ENCODE data around the gene USP5.

Gene USP5

DNA sequence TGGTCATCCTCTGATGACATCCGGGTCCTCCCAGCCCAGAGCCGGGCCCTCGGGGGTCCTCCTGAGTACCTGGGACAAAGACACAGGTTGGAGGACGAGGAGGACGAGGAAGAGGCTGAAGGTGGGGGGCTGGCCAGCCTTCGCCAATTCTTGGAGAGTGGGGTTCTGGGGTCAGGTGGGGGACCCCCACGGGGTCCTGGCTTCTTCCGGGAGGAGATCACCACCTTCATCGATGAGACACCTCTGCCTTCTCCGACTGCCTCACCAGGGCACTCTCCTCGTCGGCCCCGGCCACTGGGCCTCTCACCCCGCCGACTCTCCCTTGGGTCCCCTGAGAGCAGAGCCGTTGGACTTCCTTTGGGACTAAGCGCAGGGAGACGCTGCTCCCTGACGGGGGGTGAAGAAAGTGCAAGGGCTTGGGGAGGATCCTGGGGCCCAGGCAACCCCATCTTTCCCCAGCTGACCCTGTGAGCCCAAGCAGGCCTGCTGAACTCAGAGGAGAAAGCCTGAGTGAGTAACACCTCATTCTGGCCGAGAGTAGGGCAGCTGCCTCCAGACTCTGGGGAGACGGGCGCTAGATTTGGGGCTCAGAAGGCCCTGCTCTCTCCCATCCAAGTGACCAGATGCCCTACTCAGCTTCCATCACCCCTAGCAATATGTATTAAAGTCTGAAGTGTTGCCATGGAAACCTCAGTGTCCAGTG is 25.1 kb upstream of the USP5 start:
- no peak overlapping the region for H3K4me3 ChIP-seq (ENCODE audit: low read length)
- TF ChIP-seq, protein P1, sequence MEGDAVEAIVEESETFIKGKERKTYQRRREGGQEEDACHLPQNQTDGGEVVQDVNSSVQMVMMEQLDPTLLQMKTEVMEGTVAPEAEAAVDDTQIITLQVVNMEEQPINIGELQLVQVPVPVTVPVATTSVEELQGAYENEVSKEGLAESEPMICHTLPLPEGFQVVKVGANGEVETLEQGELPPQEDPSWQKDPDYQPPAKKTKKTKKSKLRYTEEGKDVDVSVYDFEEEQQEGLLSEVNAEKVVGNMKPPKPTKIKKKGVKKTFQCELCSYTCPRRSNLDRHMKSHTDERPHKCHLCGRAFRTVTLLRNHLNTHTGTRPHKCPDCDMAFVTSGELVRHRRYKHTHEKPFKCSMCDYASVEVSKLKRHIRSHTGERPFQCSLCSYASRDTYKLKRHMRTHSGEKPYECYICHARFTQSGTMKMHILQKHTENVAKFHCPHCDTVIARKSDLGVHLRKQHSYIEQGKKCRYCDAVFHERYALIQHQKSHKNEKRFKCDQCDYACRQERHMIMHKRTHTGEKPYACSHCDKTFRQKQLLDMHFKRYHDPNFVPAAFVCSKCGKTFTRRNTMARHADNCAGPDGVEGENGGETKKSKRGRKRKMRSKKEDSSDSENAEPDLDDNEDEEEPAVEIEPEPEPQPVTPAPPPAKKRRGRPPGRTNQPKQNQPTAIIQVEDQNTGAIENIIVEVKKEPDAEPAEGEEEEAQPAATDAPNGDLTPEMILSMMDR (conservative IDR thresholded peaks at IDR 0.05; ENCODE audit: low read length), result no peak
- no peak for DNase-seq (ENCODE audit: low read depth)

DNA sequence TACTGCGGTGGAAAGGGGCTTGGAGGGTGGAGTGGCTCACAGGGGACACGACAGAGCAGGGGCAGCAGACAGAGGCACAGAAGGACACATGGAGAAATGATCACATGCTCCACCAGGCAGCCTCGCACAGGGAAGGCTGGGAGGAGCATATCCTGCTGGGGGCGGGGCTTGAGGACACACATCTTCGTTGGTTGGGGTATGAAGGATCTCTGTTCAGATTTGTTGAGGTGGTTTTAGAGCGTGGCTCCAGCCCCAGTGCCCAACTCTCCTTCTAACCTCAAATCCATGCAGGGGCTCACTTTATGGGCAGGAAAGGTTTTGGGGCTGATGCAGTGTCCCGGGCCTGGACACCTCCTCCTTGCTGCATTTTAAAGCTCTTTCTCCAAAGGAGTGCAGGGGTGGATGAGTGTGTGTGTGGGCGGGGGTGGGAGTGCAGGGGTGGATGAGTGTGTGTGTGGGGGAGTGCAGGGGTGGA is 24.5 kb upstream of the USP5 start:
- peak; percentile 71 for DNase-seq (ENCODE audit: low read depth)
- TF ChIP-seq, protein P1 (conservative IDR thresholded peaks at IDR 0.05; ENCODE audit: low read length), result no peak
- H3K4me3 ChIP-seq (ENCODE audit: low read length), result peak overlapping the region; percentile 21; the same call in 1 of the 2 replicates

DNA sequence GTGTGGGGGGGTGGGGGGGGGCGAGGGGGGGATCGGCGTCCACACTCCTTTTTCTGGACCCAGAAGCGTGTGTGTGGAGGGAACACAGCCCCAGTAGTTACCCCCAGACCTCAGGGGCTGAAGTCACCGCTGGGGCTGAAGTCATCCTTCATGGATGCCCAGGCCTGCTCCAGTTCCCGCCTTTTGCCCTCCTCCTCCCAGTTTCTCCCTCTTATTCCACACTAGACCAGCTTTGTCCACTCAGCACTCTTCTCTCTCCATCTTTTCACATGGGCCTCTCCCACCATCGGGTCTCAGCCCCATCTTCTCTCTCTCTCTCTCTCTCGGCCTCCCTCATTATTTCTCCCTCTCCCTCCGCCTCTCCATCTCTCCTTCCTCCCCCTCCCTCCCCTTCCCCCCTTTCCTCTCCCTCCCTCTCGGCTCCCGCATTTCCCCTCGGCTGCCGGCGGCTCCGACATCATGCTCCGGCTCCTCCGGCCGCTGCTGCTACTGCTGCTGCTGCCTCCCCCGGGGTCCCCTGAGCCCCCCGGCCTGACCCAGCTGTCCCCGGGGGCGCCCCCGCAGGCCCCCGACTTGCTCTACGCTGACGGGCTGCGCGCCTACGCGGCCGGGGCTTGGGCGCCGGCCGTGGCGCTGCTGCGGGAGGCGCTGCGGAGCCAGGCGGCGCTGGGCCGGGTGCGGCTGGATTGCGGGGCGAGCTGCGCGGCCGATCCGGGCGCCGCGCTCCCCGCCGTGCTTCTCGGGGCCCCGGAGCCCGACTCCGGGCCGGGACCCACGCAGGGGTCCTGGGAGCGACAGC is 23.8 kb upstream of the USP5 start, which contains the start of gene P3H3:
P3H3 (plus strand) TSS at position 426 of the 799 bp plus-strand sequence; CDS start at position 460, 34 bp downstream.
- peak; percentile 24 for DNase-seq (ENCODE audit: low read depth)
- peak within 1 kb of the TSS; percentile 86 for H3K4me3 ChIP-seq (ENCODE audit: low read length)
- TF ChIP-seq, protein P1 (conservative IDR thresholded peaks at IDR 0.05; ENCODE audit: low read length), result no peak

DNA sequence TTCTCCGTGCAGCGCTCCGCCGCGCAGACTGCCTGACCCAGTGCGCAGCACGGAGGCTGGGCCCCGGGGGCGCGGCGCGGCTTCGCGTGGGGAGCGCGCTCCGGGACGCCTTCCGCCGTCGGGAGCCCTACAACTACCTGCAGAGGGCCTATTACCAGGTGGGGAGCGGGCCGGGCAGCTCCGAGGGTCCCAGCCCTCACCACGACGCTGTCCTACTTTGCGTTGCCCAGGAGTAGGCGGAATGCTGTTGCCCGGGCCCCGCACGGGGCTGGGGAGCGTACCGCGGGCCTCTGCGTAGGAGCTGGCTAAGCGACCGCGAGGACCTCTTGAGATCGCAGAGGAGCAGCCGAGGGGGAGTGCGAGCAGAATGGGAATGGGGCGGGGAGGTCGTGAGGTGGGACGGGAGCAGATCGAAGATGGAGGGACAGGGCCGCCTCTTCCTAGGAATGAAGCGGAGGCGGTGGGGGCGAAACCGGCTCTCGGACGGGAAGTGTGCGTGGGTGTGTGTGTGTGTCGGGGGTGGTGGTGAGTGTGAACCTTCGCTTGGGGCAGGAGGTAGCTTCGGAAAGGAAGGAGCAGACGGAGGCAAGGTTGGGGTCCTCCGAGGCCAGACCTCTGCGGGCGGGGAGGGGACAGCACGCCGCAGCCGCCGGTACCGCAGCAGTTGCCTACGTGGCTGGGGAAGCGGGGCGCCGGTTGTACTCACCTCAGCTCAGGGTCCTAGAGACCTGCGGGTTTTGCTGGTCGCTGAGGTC is 23.0 kb upstream of the USP5 start:
- H3K4me3 ChIP-seq (ENCODE audit: low read length), result peak overlapping the region; percentile 86
- peak; percentile 56 for DNase-seq (ENCODE audit: low read depth)
- TF ChIP-seq, protein P1 (conservative IDR thresholded peaks at IDR 0.05; ENCODE audit: low read length), result no peak

DNA sequence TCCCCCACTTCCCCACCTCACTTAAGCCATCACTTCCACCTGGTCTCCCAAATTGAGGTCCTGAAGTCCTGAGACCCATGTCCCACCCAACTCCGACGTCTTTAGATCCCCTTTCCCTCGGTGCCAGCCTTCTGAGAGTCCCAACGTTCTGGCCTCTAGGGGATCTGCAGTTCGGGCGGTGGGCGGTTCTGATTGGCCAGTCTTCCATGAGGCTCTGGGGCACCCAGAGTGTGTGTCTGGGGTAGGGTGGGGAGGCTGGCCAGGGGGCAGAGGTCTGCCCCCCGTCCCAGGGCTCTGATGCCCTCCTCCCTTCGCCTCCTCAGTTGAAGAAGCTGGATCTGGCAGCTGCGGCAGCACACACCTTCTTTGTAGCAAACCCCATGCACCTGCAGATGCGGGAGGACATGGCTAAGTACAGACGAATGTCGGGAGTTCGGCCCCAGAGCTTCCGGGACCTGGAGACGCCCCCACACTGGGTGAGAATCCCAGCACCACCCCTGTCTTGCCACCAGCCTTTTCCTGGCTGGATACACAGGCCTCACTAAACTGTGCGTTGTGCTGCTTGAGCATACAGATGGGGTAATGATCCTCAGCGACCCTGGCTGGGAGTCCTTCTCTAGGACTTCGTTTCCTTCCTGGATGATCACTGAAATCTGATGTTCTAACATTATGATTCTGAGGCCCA is 22.3 kb upstream of the USP5 start:
- DNase-seq (ENCODE audit: low read depth), result no peak
- peak overlapping the region; percentile 86 for H3K4me3 ChIP-seq (ENCODE audit: low read length)
- TF ChIP-seq, protein P1 (conservative IDR thresholded peaks at IDR 0.05; ENCODE audit: low read length), result peak; percentile 50

DNA sequence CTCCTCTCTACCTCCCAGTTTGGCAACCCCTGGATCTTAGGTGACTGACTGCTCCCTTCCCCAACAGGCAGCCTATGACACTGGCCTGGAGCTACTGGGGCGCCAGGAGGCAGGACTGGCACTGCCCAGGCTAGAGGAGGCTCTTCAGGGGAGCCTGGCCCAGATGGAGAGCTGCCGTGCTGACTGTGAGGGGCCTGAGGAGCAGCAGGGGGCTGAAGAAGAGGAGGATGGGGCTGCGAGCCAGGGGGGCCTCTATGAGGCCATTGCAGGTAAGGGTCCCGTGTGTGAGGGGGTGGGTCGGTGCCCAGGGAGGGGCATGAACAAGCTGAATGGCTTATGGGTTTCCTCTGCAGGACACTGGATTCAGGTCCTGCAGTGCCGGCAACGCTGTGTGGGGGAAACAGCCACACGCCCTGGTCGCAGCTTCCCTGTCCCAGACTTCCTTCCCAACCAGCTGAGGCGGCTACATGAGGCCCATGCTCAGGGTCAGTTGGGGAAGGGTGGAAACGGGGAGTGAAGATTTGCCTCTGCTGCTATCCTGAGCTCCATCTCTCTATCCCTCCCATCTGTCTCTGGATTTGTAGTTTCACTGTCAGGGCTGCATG is 21.6 kb upstream of the USP5 start:
- DNase-seq (ENCODE audit: low read depth), result no peak
- peak overlapping the region; percentile 86 for H3K4me3 ChIP-seq (ENCODE audit: low read length)
- TF ChIP-seq, protein P1 (conservative IDR thresholded peaks at IDR 0.05; ENCODE audit: low read length), result no peak
